DMS153 treated with DMSO at 0.1 percent for 48 hours (cell line): ENCODE results near the gene LCN1.
"Not testable (repeated sequence)": the region's sequence is repeated elsewhere in the genome, so short reads cannot be mapped to it uniquely, and the experiment has no call there.

Experiments used
- DNase-seq: peaks from one replicate; lab custom pipeline; 2025; ENCODE audit not compliant: unreplicated experiment; lab: John Stamatoyannopoulos, UW

LCN1 gene

DNA sequence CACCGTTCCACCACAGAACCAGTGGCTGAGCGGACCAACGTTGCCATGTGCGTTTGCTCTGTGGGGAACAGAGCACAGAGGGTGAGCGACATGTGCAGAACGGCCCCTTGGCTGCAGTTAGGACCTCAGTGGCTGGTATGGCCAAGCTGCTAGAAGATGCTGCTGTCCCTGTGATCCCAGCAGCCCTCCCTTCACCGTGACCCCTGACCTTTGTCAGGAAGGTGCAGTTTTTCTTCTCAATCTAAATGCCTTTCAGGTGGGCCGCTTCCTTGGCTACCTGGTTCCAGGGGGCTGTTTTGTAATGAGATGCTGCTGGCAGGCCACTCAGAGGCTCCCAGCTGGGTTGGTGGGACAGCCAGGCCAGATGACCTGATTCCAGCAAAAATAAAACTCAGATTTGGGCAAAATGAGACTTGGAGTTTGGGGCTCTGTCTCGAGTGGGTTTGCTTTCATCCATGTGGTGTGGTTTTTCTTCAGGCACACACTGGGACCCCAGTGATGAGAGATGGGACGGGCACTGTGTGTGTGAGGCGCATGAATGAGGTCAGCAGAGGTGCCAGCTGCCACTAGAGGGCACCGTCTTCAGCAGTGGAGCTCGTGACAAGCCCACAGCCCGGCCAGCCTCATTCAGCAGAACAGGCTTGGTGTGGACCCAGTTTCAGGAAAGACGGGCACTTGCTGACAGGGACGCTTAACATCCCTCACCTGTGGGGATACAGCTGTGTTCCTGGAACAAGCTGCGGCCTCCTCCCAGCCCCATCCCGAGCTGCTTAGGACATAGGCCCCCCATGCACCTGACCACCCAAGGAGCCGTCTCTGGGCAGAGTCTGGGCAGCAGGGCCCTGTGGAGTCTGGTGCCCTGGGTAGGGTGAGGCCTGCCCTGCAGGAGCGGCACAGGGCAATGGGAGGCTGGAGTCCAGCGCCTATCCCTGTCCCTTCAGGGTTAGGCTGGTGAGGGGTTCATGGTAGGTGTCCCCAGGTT lies 16.7 kb upstream of the LCN1 start:
- no peak for DNase-seq

GRCh38 chr9:135505406-135506187 lies 15.6 kb upstream of the LCN1 start:
- no peak for DNase-seq

DNA sequence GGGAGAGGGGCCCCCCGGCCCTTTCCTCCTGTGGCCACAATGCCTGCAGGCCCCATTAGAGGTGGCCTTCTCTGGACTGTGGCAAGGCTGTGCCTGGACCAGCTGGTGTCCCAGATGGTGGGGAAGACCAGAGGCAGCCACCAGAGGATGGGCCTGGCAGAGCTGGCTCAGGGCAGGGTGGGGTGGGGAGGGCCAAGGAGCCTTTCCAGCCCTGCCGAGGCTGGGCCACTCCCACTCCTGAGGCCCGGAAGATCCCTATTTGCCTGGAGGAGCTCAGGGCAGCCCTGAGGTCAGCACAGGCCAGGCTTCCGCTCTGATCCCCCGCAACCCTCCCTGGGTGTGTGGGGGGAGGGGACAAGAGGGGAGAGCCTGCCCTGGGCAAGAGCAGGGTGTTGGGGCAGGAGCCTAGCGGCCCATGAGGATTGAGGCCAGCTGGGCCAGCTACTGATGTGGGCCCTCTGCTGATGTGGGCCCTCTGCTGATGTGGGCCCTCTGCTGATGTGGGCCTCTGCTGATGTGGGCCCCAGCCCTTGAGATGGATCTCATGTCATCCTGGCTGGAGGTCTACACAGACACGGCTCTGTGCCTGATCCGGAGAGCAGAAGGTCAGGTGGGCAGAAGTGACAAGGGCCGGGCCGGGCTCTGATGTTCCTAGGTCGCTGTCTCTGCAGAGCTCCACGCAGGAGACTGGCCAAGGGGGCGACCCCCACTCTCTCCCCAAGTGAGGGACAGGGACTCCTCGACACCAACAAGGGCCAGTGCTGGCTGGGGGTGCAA lies 14.7 kb upstream of the LCN1 start:
- no peak for DNase-seq

- DNase-seq = no peak
Measured at GRCh38 chr9:135507104-135508035, 13.9 kb upstream of the LCN1 start.

- no peak for DNase-seq
Measured at GRCh38 chr9:135508211-135508820, 12.9 kb upstream of the LCN1 start.

DNA sequence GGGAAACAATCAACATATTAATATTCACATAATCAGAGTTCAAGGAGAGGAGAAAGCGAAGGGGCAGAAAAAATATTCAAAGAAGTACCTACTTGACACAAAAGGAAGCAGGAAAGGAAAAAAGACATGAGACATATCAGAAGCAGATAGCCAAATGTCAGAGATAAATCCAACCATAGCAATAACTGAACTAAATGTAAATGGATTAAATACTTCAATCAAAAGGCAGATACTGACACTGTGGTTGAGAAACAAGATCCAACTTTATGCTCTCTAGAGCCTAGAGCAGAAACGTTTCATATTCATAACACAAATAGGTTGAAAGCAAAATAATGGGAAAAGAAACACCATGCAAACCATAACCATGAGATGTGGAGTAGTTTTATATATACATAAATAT lies 11.8 kb upstream of the LCN1 start:
- DNase-seq = no peak

DNA sequence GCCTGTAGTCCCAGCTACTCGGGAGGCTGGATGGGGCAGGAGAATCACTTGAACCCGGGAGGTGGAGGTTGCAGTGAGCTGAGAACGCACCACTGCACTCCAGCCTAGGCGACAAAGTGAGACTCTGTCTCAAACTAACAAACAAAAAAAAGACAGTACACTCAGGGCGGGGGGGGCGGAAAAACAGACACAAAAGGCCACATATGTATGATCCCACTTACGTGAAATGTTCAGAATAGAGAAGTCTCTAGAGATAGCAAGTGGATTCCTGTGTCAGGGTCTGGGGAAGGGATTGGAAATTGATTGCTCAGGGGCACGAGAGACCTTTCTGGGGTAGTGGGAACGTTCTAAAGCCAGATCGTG lies 9.0 kb upstream of the LCN1 start:
- DNase-seq = no peak

DNA sequence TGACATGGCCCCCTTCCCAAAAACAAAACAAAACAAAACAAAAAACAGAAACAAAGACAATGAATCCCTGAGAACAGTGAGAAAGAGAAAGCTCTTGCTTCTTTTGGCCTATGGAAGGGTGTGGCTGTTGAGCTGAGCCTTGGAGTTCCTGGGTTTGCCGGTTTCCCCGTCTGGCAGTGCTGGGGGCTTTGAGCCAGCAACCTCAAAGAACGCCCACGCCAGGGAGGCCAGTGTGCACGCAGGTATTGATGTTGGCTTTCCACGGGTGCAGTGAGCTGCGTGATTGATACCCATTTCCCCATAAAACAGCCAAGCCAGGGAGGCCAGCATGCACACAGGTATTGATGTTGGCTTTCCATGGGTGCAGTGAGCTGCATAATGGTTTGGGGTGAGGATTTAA lies 8.3 kb upstream of the LCN1 start:
- DNase-seq = no peak

- no peak for DNase-seq
Measured at GRCh38 chr9:135513351-135513846, 7.8 kb upstream of the LCN1 start.

DNA sequence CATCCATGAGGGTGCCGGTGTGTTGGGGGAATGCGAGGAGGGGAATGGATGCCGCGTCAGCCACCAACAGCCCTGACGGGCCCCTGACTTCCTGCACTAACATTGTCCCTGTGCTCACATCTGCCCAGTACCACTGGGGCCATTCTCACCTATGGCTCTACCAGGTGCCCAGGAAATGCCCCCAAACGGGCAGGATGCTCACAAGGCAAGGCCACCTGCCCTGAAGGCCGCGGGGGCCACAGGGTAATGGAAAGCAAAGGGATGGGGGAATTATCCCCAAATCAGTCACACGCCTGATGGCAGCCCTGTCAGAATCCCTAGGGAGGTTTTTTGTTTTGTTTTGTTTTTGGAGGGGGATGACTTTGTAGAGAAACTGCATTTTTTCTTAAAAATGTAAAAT lies 7.3 kb upstream of the LCN1 start:
- not testable (repeated sequence) for DNase-seq

GRCh38 chr9:135514342-135515082 lies 6.7 kb upstream of the LCN1 start:
- no peak for DNase-seq

DNA sequence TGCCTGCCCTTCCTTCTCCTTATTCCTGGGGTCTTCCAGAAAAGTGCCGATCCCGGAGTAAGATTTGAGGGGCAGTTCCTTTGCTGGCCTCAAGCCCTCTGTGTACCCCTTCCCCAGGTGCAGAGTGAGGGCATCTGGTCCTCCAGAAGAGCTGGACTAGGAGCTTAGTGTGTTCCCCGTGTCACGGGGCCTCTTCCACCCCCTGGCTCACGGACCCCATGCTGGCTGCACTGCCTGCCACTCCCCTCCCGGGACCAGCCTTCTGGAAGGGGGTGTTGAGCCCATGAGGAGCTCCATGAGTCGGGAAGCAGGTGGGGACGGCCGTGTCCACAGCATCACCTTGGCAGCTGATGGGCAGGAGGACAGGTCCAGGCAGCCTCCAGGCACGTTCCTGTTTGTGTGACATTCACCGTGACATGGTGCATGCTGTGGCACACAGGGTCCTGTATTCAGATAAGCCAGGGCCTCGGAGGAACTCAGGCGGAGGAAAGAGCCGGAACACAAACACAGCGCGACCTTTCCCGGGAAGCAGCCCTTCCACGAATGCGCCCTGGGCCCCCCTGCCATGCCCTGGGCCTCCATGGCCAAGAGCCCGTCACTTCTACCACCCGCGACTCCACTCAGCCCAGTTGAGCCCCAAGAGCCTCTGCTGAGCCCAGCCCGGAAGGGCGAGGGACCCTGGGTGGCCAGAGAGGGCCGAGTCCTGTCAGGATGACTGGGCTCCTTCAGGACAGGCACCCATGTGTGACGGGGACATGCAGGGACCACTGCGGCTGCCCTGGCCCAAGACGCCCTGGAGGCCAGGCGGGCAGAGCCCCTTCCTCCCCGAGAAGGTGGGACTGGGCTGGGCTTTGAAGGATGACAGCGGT lies 5.9 kb upstream of the LCN1 start:
- no peak for DNase-seq

DNA sequence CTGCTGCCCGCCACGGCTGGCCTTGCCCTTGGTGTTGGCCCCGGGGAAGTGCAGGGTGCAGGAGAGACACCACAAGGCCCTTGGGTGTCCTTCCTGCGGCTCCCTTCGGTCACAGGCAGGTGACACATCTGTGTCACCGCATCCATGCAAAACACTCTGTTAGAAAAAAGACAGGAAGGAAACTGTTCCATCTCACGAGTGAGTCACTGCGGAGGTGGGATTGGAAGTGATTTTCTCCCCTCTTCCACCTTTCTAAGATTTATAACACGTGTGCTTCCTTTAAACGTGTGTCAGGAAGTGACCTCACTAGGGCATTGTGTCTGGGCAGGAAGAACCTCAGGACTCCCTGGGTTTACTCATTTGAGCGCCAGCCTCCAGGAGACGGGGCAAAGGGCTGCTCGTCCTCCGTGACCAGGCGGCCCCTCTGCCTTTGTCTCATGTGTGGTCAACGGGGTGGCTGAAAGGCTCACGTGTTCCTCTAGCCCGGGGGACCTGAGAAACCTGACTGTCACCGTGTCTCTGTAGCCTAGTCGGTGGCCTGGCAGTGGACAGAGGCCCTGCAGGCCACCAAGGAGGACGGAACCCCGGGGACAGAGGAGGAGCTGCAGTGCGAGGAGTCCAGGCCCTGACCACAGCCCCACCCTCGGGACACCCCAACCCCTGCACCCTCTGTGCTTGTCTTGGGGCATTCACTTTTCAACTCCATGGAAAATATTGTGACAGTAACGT lies 4.9 kb upstream of the LCN1 start:
- no peak for DNase-seq

DNA sequence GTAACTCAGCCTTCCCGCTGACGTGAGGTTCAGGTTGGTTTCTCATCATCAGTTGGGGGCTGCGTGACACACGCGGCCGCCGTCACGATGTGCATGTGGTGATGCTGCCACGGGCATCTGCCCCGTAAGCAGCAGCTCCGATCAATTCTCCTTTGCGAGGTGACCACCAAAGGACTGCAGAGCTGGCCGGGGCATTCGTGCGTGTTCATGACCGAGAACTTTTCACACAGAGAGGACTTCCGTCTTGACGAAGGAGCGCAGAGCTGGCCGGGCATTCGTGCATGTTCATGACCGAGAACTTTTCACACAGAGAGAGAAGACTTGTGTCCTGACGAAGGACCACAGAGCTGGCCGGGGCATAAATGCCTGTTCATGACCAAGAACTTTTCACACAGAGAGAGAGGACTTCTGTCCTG lies 3.8 kb upstream of the LCN1 start:
- DNase-seq = no peak

DNA sequence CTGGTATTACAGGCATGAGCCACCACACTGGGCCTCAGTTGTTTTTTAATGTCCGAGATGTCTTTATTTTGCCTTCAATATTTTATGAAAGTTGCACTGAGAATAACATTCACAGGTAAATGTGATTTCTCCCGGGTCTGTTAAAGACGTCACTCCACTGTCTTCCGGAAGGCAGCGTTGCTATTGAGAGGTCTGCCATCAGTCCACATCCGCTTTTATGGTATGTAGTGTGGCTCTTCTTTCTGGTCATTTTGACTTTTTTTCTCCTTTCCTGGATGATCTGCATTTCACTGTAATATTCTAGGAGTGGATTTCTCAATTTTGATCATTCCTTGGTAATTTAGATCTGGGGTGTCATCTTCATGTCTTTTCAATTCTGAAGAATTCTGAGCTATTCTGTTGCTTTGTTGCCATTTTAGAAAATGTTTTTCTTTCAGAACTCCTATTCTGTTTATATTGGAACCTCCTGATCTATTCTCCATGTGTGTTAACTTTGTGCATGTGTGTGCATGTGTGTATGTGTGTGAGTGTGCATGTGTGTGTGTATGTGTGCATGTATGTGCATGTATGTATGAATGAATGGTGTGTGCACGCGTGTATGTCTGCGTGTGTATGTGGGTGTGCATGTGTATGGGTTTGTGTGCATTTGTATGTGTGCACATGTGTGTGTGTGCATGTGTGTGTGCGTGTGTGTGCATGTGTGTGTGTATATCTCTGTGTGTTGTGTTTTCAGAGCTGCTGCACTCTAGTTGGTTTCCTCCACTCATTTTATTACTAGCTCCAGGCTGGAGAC lies 1.9 kb upstream of the LCN1 start:
- no peak for DNase-seq

DNA sequence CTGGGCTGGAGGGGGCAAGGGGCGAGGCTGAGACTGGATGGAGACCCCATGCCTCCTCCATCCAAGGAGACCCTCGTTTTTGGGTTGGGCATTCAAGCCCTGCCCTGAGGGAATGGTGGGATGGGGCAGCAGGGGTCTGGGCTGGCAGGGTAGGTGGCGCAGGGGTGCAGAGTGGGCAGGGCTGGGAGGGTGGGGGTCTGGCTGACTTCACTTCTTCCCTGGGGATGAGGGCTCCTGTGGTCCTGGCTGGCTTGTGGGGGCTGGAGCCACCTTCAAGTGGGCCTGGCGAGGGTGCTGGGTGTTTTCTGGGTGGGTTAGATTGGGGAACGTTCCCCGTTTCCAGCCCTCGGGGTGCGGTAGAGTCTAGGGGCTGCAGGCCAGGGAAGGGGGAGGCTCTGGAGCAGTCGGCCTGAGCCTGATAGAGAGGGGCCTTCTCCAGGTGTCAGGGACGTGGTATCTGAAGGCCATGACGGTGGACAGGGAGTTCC lies 412 bp downstream of the LCN1 start:
- no peak for DNase-seq
